ENCODE results near the gene HMCN1. TPM values are rescaled to one million over a fixed set of nuclear protein-coding genes. Genes with fewer than 3 reads are reported as not detected.

HMCN1 gene
- polyA plus RNA-seq: 0.02 and 0.66 TPM in 2 replicates
- 0.46 and 0.49 TPM in 2 replicates for polyA minus RNA-seq

GRCh38 chr1:185733818-185734735 is at the start of gene HMCN1:
TSS of gene HMCN1 (plus strand) at chr1:185734391. CDS start at chr1:185734780, 389 bp downstream.
- Histone ChIP-seq H4K20me1 (ENCODE audit: insufficient read depth) (no peaks in the 10 kb centered on the region), H3K9me2 (ENCODE audit: insufficient read depth, low read length) (no peaks in the 10 kb centered on the region), H3K36me3 (ENCODE audit: insufficient read depth, low read length) (no peaks in the 10 kb centered on the region), H3K27me3 (ENCODE audit: insufficient read depth, low read depth, low read length) (peaks cover 25% of the 10 kb centered on the region), H3K27ac (ENCODE audit: low read length) (no peak within 1 kb of the TSS), H3F3A (ENCODE audit: insufficient read depth, low read length, poor library complexity, severe bottlenecking) (no peaks in the 10 kb centered on the region), H3K79me2 (replicated peaks; ENCODE audit: insufficient read depth, low read length) (no peaks in the 10 kb centered on the region), H3K9me3 (ENCODE audit: low read length) (no peaks in the 10 kb centered on the region), H2AFZ (ENCODE audit: low read depth, low read length) (no peak within 1 kb of the TSS), H3K9ac (ENCODE audit: low read length) (no peak within 1 kb of the TSS), H3K4me3 (ENCODE audit: low read length) (peak within 1 kb of the TSS; percentile 59), H3K4me2 (ENCODE audit: low read length) (peak within 1 kb of the TSS; percentile 4)
- TF ChIP-seq MXI1 (conservative IDR thresholded peaks at IDR 0.05; ENCODE audit: poor library complexity, severe bottlenecking): no peak
- no peak for TF ChIP-seq SMC3 (conservative IDR thresholded peaks at IDR 0.05; ENCODE audit: poor library complexity)
- peak; percentile 34 for TF ChIP-seq CTCF (IDR thresholded peaks at IDR 0.05; ENCODE audit: poor library complexity, severe bottlenecking)
- no peak for TF ChIP-seq EZH2 (IDR thresholded peaks at IDR 0.05; ENCODE audit: borderline replicate concordance, insufficient read depth, low read length, poor library complexity, severe bottlenecking)
- no peak for TF ChIP-seq POLR2AphosphoS5 (IDR thresholded peaks at IDR 0.05)

DNA sequence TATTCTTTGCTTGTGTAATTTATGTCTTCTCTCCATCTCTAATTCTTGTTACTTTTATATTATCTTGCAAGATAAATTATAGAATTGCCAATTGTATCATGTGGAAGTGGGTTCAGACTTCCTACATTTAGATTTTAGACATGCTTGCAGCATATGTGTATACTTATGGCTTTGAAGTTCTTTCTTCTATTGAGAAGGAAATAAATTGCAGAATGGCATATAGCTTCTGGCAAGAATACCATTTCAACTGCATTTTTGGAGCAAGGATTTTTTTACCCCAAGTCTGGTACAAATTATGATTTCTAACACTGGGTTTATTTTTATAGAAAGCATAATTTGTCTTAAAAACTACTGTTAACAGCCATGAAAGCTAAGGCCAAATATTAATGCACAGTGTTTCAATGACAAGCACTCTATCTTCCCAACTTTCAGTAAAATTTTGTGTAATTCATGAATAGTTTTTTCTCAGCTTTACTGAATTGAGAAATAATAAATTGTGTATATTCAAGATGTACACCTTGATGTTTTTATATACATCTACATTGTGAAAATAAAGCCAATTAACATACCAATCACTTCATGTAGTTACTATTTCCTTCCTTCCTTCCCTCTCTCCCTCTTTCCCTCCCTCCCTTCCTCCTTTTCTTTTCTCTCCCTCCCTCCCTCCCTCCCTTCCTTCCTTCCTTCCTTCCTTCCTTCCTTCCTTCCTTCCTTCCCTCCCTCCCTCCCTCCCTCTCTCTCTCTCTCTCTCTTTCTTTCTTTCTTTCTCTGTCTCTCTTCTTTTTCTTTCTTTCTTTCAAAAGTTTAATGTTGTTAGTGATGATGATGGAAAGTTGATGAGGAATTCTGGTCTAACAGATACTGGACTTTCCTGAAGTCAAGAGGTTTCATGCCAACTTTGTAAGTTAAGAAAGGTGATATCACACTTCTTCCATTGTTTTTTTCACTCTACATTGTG is 47.1 kb upstream of the HMCN1 start:
- Histone ChIP-seq H2AFZ (ENCODE audit: low read depth, low read length) (no peak overlapping the region), H3K79me2 (replicated peaks; ENCODE audit: insufficient read depth, low read length) (no peaks in the 10 kb centered on the region), H3F3A (ENCODE audit: insufficient read depth, low read length, poor library complexity, severe bottlenecking) (no peaks in the 10 kb centered on the region), H3K9me3 (ENCODE audit: low read length) (no peaks in the 10 kb centered on the region), H3K4me3 (ENCODE audit: low read length) (no peak overlapping the region), H3K9ac (ENCODE audit: low read length) (no peak overlapping the region), H3K27ac (ENCODE audit: low read length) (no peak overlapping the region), H3K36me3 (ENCODE audit: insufficient read depth, low read length) (no peaks in the 10 kb centered on the region), H3K9me2 (ENCODE audit: insufficient read depth, low read length) (no peaks in the 10 kb centered on the region), H3K27me3 (ENCODE audit: insufficient read depth, low read depth, low read length) (no peaks in the 10 kb centered on the region), H4K20me1 (ENCODE audit: insufficient read depth) (no peaks in the 10 kb centered on the region), H3K4me2 (ENCODE audit: low read length) (no peak overlapping the region)
- TF ChIP-seq TAF1 (IDR thresholded peaks at IDR 0.05; ENCODE audit: low read depth) (no peak), CTCF (IDR thresholded peaks at IDR 0.05; ENCODE audit: poor library complexity, severe bottlenecking) (no peak), MXI1 (conservative IDR thresholded peaks at IDR 0.05; ENCODE audit: poor library complexity, severe bottlenecking) (no peak), SMC3 (conservative IDR thresholded peaks at IDR 0.05; ENCODE audit: poor library complexity) (no peak), POLR2AphosphoS5 (IDR thresholded peaks at IDR 0.05) (no peak), EP300 (conservative IDR thresholded peaks at IDR 0.05; ENCODE audit: poor library complexity, severe bottlenecking) (no peak), EZH2 (IDR thresholded peaks at IDR 0.05; ENCODE audit: borderline replicate concordance, insufficient read depth, low read length, poor library complexity, severe bottlenecking) (no peak), RAD21 (conservative IDR thresholded peaks at IDR 0.05) (no peak), REST (IDR thresholded peaks at IDR 0.05; ENCODE audit: borderline replicate concordance) (no peak)
